ENCODE measurements around the gene ATP5MG.
A peak's percentile ranks its signal among the peaks of the same experiment; 100 is the strongest.

ATP5MG gene

GRCh38 chr11:118442908-118443589 lies 41.6 kb downstream of the ATP5MG start:
- DNase-seq (ENCODE audit: low spot score) = no peak

DNA sequence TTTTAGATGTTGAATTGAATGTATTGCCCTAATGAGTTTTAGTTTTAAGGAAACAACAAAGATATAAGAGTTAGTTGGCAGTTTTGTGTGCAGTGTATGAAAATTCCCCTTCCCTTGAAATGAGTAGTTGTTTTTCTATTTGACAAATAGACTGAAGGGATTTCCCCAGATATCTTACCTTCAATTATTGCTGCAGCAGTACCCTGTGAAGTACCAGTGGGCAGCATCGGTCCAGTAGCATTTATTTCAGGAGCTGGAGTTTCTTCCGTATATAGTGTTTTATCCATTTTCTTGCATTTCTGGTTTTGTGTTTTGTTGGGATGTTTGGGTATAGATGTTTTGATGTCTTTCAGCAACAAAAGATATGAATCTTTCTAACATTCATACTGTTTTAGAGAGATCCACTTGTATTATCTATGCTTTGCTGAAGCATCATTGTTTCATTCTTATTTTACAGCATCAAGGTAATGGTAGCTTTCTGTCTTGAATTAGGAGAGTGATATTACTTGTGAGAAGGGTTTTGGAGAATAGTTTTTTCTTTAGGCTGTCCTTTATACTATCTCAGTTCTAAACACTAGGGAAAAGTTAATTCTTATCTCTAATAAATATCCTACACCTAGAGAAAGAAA lies 42.3 kb downstream of the ATP5MG start:
- DNase-seq (ENCODE audit: low spot score) = no peak

DNA sequence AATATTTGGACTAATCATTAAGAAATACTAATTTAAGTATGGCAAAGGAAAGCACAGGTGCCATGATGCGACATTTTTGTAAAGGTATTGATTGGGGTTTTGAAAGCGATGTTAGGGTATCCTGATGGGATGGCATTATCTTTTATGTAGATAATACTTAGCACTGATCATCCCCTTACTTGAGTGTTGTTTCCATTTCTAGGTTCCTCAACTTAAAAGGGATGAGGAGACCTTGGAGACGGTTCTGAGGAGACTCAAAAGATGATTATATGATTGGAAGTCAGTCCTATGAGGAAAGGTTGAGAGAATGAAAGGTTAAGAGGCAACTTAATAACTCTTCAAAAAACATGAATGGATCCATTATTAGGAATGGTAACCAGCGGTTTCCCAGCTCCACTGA lies 46.0 kb downstream of the ATP5MG start:
- DNase-seq (ENCODE audit: low spot score) = no peak

- peak; percentile 16 for DNase-seq (ENCODE audit: low spot score)
Measured at GRCh38 chr11:118448294-118448693, 46.9 kb downstream of the ATP5MG start.

GRCh38 chr11:118449316-118449918 lies 48.0 kb downstream of the ATP5MG start:
- no peak for DNase-seq (ENCODE audit: low spot score)

DNA sequence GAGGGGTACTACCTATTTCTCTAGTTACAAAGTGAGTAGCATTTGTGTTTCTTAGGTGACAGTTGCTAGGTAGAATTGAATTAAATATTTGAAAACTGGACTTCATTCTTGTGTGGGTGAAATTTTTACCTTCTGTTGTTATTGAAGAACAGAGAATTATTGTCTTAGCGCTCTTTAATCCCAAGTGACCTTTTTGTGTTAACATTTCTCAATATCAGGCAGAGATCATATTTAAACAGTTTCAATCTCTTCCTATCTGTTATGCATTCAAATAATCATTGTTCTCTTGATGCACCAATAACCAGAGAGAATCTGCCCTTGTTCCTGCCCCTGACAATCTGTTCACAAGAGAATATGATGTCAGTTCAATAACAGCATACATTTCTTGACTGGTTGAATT lies 49.0 kb downstream of the ATP5MG start:
- no peak for DNase-seq (ENCODE audit: low spot score)
